CD14-positive monocyte (primary cell): ENCODE data around the gene DENND6B. TPM values are rescaled to one million over a fixed set of nuclear protein-coding genes. Genes with fewer than 3 reads are reported as not detected.

Experiments
- DNase-seq, 3 donors: peaks; one replicate each; pipeline ENCODE4 v3.0.0-alpha.2; 2011 to 2022
- H2AFZ ChIP-seq: 2 replicates; pipeline ENCODE4 v1.6.0; 2012; ENCODE audit warnings: mild to moderate bottlenecking, low read depth, low read length, inconsistent platforms; ENCODE audit not compliant: insufficient read depth, poor library complexity, severe bottlenecking
- H3K27ac ChIP-seq, 2 donors: 1 replicate in 1 of 2; 2 replicates in 1 of 2; pipeline ENCODE4 v1.5.1; 2012 to 2013; ENCODE audit warnings: low read length in 2 of 2, control low read depth in 1 of 2, inconsistent platforms in 1 of 2, low read depth in 1 of 2, mild to moderate bottlenecking in 1 of 2
- H3K27me3 ChIP-seq, 2 donors: one replicate each; pipeline versions ENCODE4 v1.6.0 to v1.6.1; 2011 to 2013; ENCODE audit warnings: low read length in 2 of 2; ENCODE audit not compliant: control insufficient read depth in 2 of 2, insufficient read depth in 2 of 2
- H3K36me3 ChIP-seq, 2 donors: replicated peaks in 1 of 2; 1 replicate in 1 of 2; 2 replicates in 1 of 2; pipeline versions ENCODE4 v1.5.1 to v1.6.1; 2012 to 2013; ENCODE audit warnings: low read length in 2 of 2, control low read depth in 1 of 2, inconsistent platforms in 1 of 2, mild to moderate bottlenecking in 1 of 2; ENCODE audit not compliant: insufficient read depth in 2 of 2, control insufficient read depth in 1 of 2
- H3K4me1 ChIP-seq, 2 donors: 1 replicate in 1 of 2; 2 replicates in 1 of 2; pipeline versions ENCODE4 v1.5.1 to v1.6.1; 2012 to 2013; ENCODE audit warnings: low read length in 2 of 2, control low read depth in 1 of 2, inconsistent platforms in 1 of 2, mild to moderate bottlenecking in 1 of 2, moderate library complexity in 1 of 2; ENCODE audit not compliant: insufficient read depth in 2 of 2, control insufficient read depth in 1 of 2
- H3K4me2 ChIP-seq: replicated peaks from 2 replicates; pipeline ENCODE3; 2012; ENCODE audit warnings: low read length, moderate library complexity, mild to moderate bottlenecking; ENCODE audit not compliant: poor library complexity, severe bottlenecking; ENCODE audit errors: extremely low read depth
- H3K4me3 ChIP-seq, 3 experiments: fragments of 200-600 bp in 1 of 3; sonication (generic) in 1 of 3; replicated peaks in 1 of 3; 1 replicate in 2 of 3; 2 replicates in 1 of 3; pipeline ENCODE4 v1.5.1; 2011 to 2013; ENCODE audit warnings: low read length in 3 of 3, mild to moderate bottlenecking in 3 of 3, control low read depth in 2 of 3, low read depth in 2 of 3, inconsistent platforms in 1 of 3, moderate library complexity in 1 of 3
- H3K79me2 ChIP-seq: 2 replicates; pipeline ENCODE4 v1.6.0; 2012; ENCODE audit warnings: mild to moderate bottlenecking, control low read depth, inconsistent platforms, low read length, moderate library complexity; ENCODE audit not compliant: insufficient read depth
- H3K9ac ChIP-seq: 2 replicates; pipeline ENCODE4 v1.6.0; 2017; ENCODE audit warnings: low read length, mild to moderate bottlenecking; ENCODE audit not compliant: insufficient read depth, poor library complexity, severe bottlenecking
- H3K9me3 ChIP-seq, 2 donors: replicated peaks in 1 of 2; 1 replicate in 1 of 2; 2 replicates in 1 of 2; pipeline versions ENCODE4 v1.5.1 to v1.6.1; 2012 to 2013; ENCODE audit warnings: low read length in 2 of 2, control low read depth in 1 of 2; ENCODE audit not compliant: control insufficient read depth in 1 of 2, insufficient read depth in 1 of 2
- H4K20me1 ChIP-seq: 2 replicates; pipeline ENCODE4 v1.6.0; 2012; ENCODE audit warnings: mild to moderate bottlenecking, low read length, control low read depth, moderate library complexity; ENCODE audit not compliant: insufficient read depth
- H3K27ac Mint-ChIP-seq, 7 donors: one replicate each; pipeline ENCODE4 v1.8.0; 2020; ENCODE audit warnings: mild to moderate bottlenecking in 7 of 7, mixed read lengths in 7 of 7, moderate library complexity in 6 of 7, inconsistent platforms in 2 of 7
- H3K27me3 Mint-ChIP-seq, 3 donors: one replicate each; pipeline ENCODE4 v1.8.0; 2021 to 2022; ENCODE audit warnings: low read depth in 3 of 3, mild to moderate bottlenecking in 3 of 3, mixed read lengths in 3 of 3, moderate library complexity in 3 of 3, inconsistent platforms in 1 of 3
- H3K36me3 Mint-ChIP-seq, 2 donors: one replicate each; pipeline ENCODE4 v1.8.0; 2020; ENCODE audit warnings: mixed read lengths in 2 of 2, inconsistent platforms in 1 of 2, mild to moderate bottlenecking in 1 of 2
- H3K4me1 Mint-ChIP-seq: one replicate; pipeline ENCODE4 v1.8.0; 2020; ENCODE audit warnings: mild to moderate bottlenecking, mixed read lengths
- H3K4me3 Mint-ChIP-seq, 2 donors: one replicate each; pipeline ENCODE4 v1.8.0; 2020; ENCODE audit warnings: mild to moderate bottlenecking in 2 of 2, mixed read lengths in 2 of 2, moderate library complexity in 1 of 2
- H3K9me3 Mint-ChIP-seq, 7 donors: one replicate each; pipeline ENCODE4 v1.8.0; 2020 to 2022; ENCODE audit warnings: mixed read lengths in 7 of 7, mild to moderate bottlenecking in 6 of 7, moderate library complexity in 6 of 7, inconsistent platforms in 2 of 7
- CTCF ChIP-seq: fragments of 200-600 bp; IDR thresholded peaks from one replicate; pipeline ENCODE4 v1.8.0; 2022; ENCODE audit warnings: antibody characterized with exemption, mild to moderate bottlenecking
- WGBS: methylation state at CpG from one replicate; pipeline ENCODE4 v1.1.5; 2013; ENCODE audit warnings: missing lambda C conversion rate; ENCODE audit not compliant: insufficient coverage; 5-methylcytosine and 5-hydroxymethylcytosine counted together
- intact Hi-C, 2 donors: fragments of 100-400 bp; cut with micrococcal nuclease; formaldehyde crosslinking; loops; one replicate each; pipeline versions ENCODE4 v1.15.0 to v1.15.1; 2023
- polyA plus RNA-seq, 3 donors: library from polyadenylated mRNA; depleted of rRNA in 1 of 3; unstranded in 2 of 3; stranded (reverse) in 1 of 3; fragments of 300-500 nt in 2 of 3; fragments of >200 nt in 1 of 3; fragmentation: Illumina TruSeq in 2 of 3; gene quantifications; 1 replicate in 2 of 3; 2 replicates in 1 of 3; pipeline ENCODE4 v1.2.3, GENCODE V29; 2012 to 2021

The DENND6B gene
- polyA plus RNA-seq, 3 donors: 1.7 to 10.6 (median 2.1) TPM

- H3K36me3 ChIP-seq: peaks cover 0 to 10% of the 10 kb centered on the region in 2 donors
- WGBS: 52% methylated on average over 7 of the region's 9 CpGs
- H3K9ac ChIP-seq: peak overlapping the region; percentile 65
- H3K4me1 Mint-ChIP-seq: peaks cover 36% of the 10 kb centered on the region
- H3K36me3 Mint-ChIP-seq: peaks cover 0 to 9% of the 10 kb centered on the region in 2 donors
- H3K4me2 ChIP-seq: peak overlapping the region; percentile 83
- peaks cover 48% of the 10 kb centered on the region in 2 donors for H3K4me1 ChIP-seq
- H3K4me3 ChIP-seq: peak overlapping the region in 1 of 3 experiments; percentile 70
- intact Hi-C loops: loop anchor here in 1 of 2 donors (2.0 to 10.0 kb wide), 2 partner anchors 18 to 344 kb away; partner anchors contain the start of genes DENND6B and PIM3
- no peak for DNase-seq
- peak overlapping the region; percentile 76 to 97 (median 94) for H3K27ac Mint-ChIP-seq
- H3K4me3 Mint-ChIP-seq: peak overlapping the region; percentile 56 to 82
- no peak overlapping the region for H2AFZ ChIP-seq
- no peaks in the 10 kb centered on the region for H3K9me3 ChIP-seq
- H3K27me3 ChIP-seq: no peaks in the 10 kb centered on the region
- peak overlapping the region; percentile 83 to 90 for H3K27ac ChIP-seq
- peaks cover 35% of the 10 kb centered on the region for H3K79me2 ChIP-seq
- peaks cover 27% of the 10 kb centered on the region for H4K20me1 ChIP-seq
- H3K27me3 Mint-ChIP-seq: peaks cover 2% of the 10 kb centered on the region in 3 donors
- TF ChIP-seq CTCF: no peak
- peaks cover 0 to 2% (median 0%) of the 10 kb centered on the region in 7 donors for H3K9me3 Mint-ChIP-seq
Observed at GRCh38 chr22:50308986-50309600, 17.7 kb downstream of the DENND6B start.

- Histone ChIP-seq H3K79me2 (peaks cover 35% of the 10 kb centered on the region), H3K4me3 (peak overlapping the region in 2 of 3 experiments; percentile 37 to 70), H3K27me3 (no peaks in the 10 kb centered on the region), H3K36me3 (peaks cover 0 to 10% of the 10 kb centered on the region in 2 donors), H3K27ac (peak overlapping the region; percentile 83 to 90), H3K9me3 (no peaks in the 10 kb centered on the region), H3K4me1 (peaks cover 48% of the 10 kb centered on the region in 2 donors), H2AFZ (no peak overlapping the region), H3K9ac (peak overlapping the region; percentile 65), H3K4me2 (peak overlapping the region; percentile 83), H4K20me1 (peaks cover 32% of the 10 kb centered on the region)
- Mint-ChIP-seq H3K27ac (peak overlapping the region; percentile 76 to 97 (median 94)), H3K4me1 (peaks cover 35% of the 10 kb centered on the region), H3K9me3 (peaks cover 0 to 2% (median 0%) of the 10 kb centered on the region in 7 donors), H3K36me3 (peaks cover 0 to 9% of the 10 kb centered on the region in 2 donors), H3K27me3 (peaks cover 2% of the 10 kb centered on the region in 3 donors), H3K4me3 (peak overlapping the region; percentile 69 to 82)
- no peak for TF ChIP-seq CTCF
- intact Hi-C loops: loop anchor here in 1 of 2 donors (2.0 to 10.0 kb wide), 2 partner anchors 18 to 344 kb away; partner anchors contain the start of genes DENND6B and PIM3
- WGBS: 0% methylated on average over 6 of the region's 7 CpGs
- peak; percentile 63 to 75 (median 70) for DNase-seq
Observed at GRCh38 chr22:50308597-50308935, 18.2 kb downstream of the DENND6B start.
